ENCODE data around the gene A1BG. TPM values are rescaled to one million over a fixed set of nuclear protein-coding genes. Genes with fewer than 3 reads are reported as not detected.

Gene A1BG
- total RNA-seq, 4 donors from 2014 or later = 4.8 to 16.8 (median 9.2) TPM

- no peak for DNase-seq (ENCODE audit: low spot score in 2 of 2)
- intact Hi-C loops (cut with DNase I; ENCODE audit: low total_unique reads) = no loop called here
- 92% methylated on average over 10 of the region's 10 CpGs for WGBS, 2 donors
- no peak overlapping the region for H3K4me3 ChIP-seq (ENCODE audit: low read depth, poor library complexity, severe bottlenecking)
- TF ChIP-seq CTCF (IDR thresholded peaks at IDR 0.05) = no peak
- no peak for TF ChIP-seq POLR2A (IDR thresholded peaks at IDR 0.05)
Measured at GRCh38 chr19:58355215-58355796, 2.0 kb upstream of the A1BG start.

- DNase-seq (ENCODE audit: low spot score in 2 of 2) = no peak
- intact Hi-C loops (cut with DNase I; ENCODE audit: low total_unique reads) = no loop called here
- 73 to 82% methylated on average over 6 of the region's 6 CpGs for WGBS, 2 donors
- no peak overlapping the region for H3K4me3 ChIP-seq (ENCODE audit: low read depth, poor library complexity, severe bottlenecking)
- no peak for TF ChIP-seq CTCF (IDR thresholded peaks at IDR 0.05)
- TF ChIP-seq POLR2A (IDR thresholded peaks at IDR 0.05) = no peak
Measured at GRCh38 chr19:58354478-58355030, 1.3 kb upstream of the A1BG start.

- no peak for DNase-seq (ENCODE audit: low spot score in 2 of 2)
- 88 to 91% methylated on average over 15 of the region's 15 CpGs for WGBS, 2 donors
Measured at GRCh38 chr19:58353717-58354477, 605 bp upstream of the A1BG start.

GRCh38 chr19:58351990-58352755 lies 1.1 kb downstream of the A1BG start:
- WGBS, 2 donors = 86 to 92% methylated on average over 22 to 23 of the region's 23 CpGs
- no peak overlapping the region for H3K4me3 ChIP-seq (ENCODE audit: low read depth, poor library complexity, severe bottlenecking)
- intact Hi-C loops (cut with DNase I; ENCODE audit: low total_unique reads) = no loop called here
- no peak for DNase-seq (ENCODE audit: low spot score in 2 of 2)
- no peak for TF ChIP-seq CTCF (IDR thresholded peaks at IDR 0.05)
- no peak for TF ChIP-seq POLR2A (IDR thresholded peaks at IDR 0.05)

More at GRCh38 chr19:58353717-58354477, 605 bp upstream of the A1BG start:
- H3K4me3 ChIP-seq (ENCODE audit: low read depth, poor library complexity, severe bottlenecking) = no peak overlapping the region
- intact Hi-C loops (cut with DNase I; ENCODE audit: low total_unique reads) = no loop called here
- TF ChIP-seq POLR2A (IDR thresholded peaks at IDR 0.05) (no peak), CTCF (IDR thresholded peaks at IDR 0.05) (no peak)

- DNase-seq (ENCODE audit: low spot score in 2 of 2) = no peak
- H3K4me3 ChIP-seq (ENCODE audit: low read depth, poor library complexity, severe bottlenecking) = no peak overlapping the region
- TF ChIP-seq POLR2A (IDR thresholded peaks at IDR 0.05) (no peak), CTCF (IDR thresholded peaks at IDR 0.05) (no peak)
- intact Hi-C loops (cut with DNase I; ENCODE audit: low total_unique reads) = no loop called here
- WGBS, 2 donors = 91 to 92% methylated on average over 9 of the region's 9 CpGs
Measured at GRCh38 chr19:58351558-58351878, 1.8 kb downstream of the A1BG start.
